GM12878 (cell line): ENCODE results near the gene ZNF726. TPM values are rescaled to one million over a fixed set of nuclear protein-coding genes. Genes with fewer than 3 reads are reported as not detected.

Source experiments
- ATAC-seq: fragments of 200-7000 bp; cut with Tn5 transposase; 3 replicates; pipeline ENCODE4 v1.9.1; 2020; ENCODE audit warnings: mild to moderate bottlenecking, moderate library complexity
- BruUV-seq: library from RNA; stranded (reverse); fragments of 400-500 nt; replicated peaks from 2 replicates; lab custom pipeline; 2021; lab: Mats Ljungman, UMichigan
- CTCF ChIA-PET: fragments of 300-600 bp; sonication (Branson Sonifier 250); formaldehyde crosslinking; extraction: SDS; loops from one replicate; lab custom pipeline; 2021; ENCODE audit warnings: inconsistent platforms; lab: Yijun Ruan, JAX
- POLR2A ChIA-PET: fragments of 350-600 bp; formaldehyde crosslinking; extraction: SDS; loops from one replicate; lab custom pipeline; 2021; ENCODE audit warnings: inconsistent platforms; lab: Charles Lee
- RAD21 ChIA-PET: fragments of 300-600 bp; sonication (Branson Sonifier 250); formaldehyde crosslinking; loops from one replicate; lab custom pipeline; 2023; ENCODE audit warnings: antibody characterized with exemption; ENCODE audit not compliant: unreplicated experiment; lab: Charles Lee
- SMC1A ChIA-PET: fragments of 300-600 bp; sonication (Branson Sonifier 250); formaldehyde crosslinking; loops from one replicate; lab custom pipeline; 2023; ENCODE audit not compliant: unreplicated experiment, uncharacterized antibody; lab: Charles Lee
- DNase-seq: peaks from one replicate; pipeline ENCODE4 v3.0.0-alpha.2; 2011; ENCODE audit warnings: low read depth, low spot score
- FAIRE-seq: peaks from 3 replicates; lab custom pipeline; 2011; peaks lifted over from hg19 to GRCh38; lab: Jason Lieb, UNC
- H2AFZ ChIP-seq: 2 replicates; pipeline ENCODE4 v1.6.0; 2011; ENCODE audit warnings: low read depth, low read length, control low read depth; ENCODE audit not compliant: control insufficient read depth
- H3K27ac ChIP-seq: 2 replicates; pipeline ENCODE4 v1.5.1; 2011; ENCODE audit warnings: control low read depth; ENCODE audit not compliant: control insufficient read depth, insufficient read depth
- H3K27me3 ChIP-seq, 2 experiments: replicated peaks in 1 of 2; 2 replicates each; pipeline versions ENCODE4 v1.6.0 to v1.6.1; 2011; ENCODE audit warnings: low read length in 1 of 2; ENCODE audit not compliant: control insufficient read depth in 2 of 2, insufficient read depth in 2 of 2
- H3K36me3 ChIP-seq, 2 experiments: 2 replicates each; pipeline ENCODE4 v1.5.1; 2011; ENCODE audit warnings: low read length in 1 of 2; ENCODE audit not compliant: control insufficient read depth in 2 of 2, insufficient read depth in 2 of 2
- H3K4me1 ChIP-seq: 2 replicates; pipeline ENCODE4 v1.6.1; 2011; ENCODE audit warnings: mild to moderate bottlenecking, low read length, moderate library complexity, mixed read lengths; ENCODE audit not compliant: control insufficient read depth, insufficient read depth
- H3K4me2 ChIP-seq: 2 replicates; pipeline ENCODE4 v1.6.0; 2011; ENCODE audit warnings: control low read depth; ENCODE audit not compliant: control insufficient read depth, insufficient read depth
- H3K4me3 ChIP-seq: fragments of 200-600 bp; sonication (generic); 2 replicates; pipeline ENCODE4 v1.5.1; 2016
- H3K79me2 ChIP-seq: 2 replicates; pipeline ENCODE4 v1.6.0; 2011; ENCODE audit warnings: low read length; ENCODE audit not compliant: control insufficient read depth, insufficient read depth
- H3K9ac ChIP-seq: 2 replicates; pipeline ENCODE4 v1.8.0; 2011; ENCODE audit warnings: low read length, control low read depth, mixed read lengths; ENCODE audit not compliant: control insufficient read depth, insufficient read depth
- H3K9me3 ChIP-seq: replicated peaks from 3 replicates; pipeline ENCODE4 v1.5.1; 2011; ENCODE audit warnings: mild to moderate bottlenecking, low read length; ENCODE audit not compliant: control insufficient read depth, insufficient read depth
- H4K20me1 ChIP-seq: 2 replicates; pipeline ENCODE4 v1.6.0; 2011; ENCODE audit not compliant: control insufficient read depth, insufficient read depth
- CHD2 ChIP-seq: IDR thresholded peaks from 2 replicates; pipeline ENCODE4 v1.6.1; 2011; ENCODE audit warnings: low read depth, low read length, improper control_type of control experiment, borderline replicate concordance
- EZH2 ChIP-seq: IDR thresholded peaks from 2 replicates; pipeline ENCODE4 v1.6.1; 2012; ENCODE audit warnings: low read depth, mild to moderate bottlenecking, control low read depth, inconsistent platforms, low read length, borderline replicate concordance; ENCODE audit not compliant: control insufficient read depth
- FOS ChIP-seq: IDR thresholded peaks from 3 replicates; pipeline ENCODE4 v1.6.1; 2011; ENCODE audit warnings: borderline replicate concordance; ENCODE audit not compliant: insufficient read length; ENCODE audit errors: extremely low read depth
- HDAC2 ChIP-seq: fragments of 200-600 bp; sonication (generic); IDR thresholded peaks from 2 replicates; pipeline ENCODE4 v1.6.1; 2017
- MYC ChIP-seq: IDR thresholded peaks from 2 replicates; pipeline ENCODE4 v1.6.1; 2011; ENCODE audit warnings: mild to moderate bottlenecking, low read length, moderate library complexity, inconsistent platforms; ENCODE audit not compliant: insufficient read depth, insufficient replicate concordance, insufficient read length, severe bottlenecking
- NBN ChIP-seq: fragments of 450-650 bp; IDR thresholded peaks from 2 replicates; pipeline ENCODE4 v1.6.1; 2016
- NR2C1 ChIP-seq: fragments of 450-650 bp; IDR thresholded peaks from 2 replicates; pipeline ENCODE4 v1.6.1; 2017; ENCODE audit warnings: antibody characterized with exemption, mild to moderate bottlenecking, moderate library complexity
- POLR2AphosphoS5 ChIP-seq: IDR thresholded peaks from 2 replicates; pipeline ENCODE4 v1.6.1; 2011; ENCODE audit warnings: mild to moderate bottlenecking, low read length, inconsistent platforms
- RFX5 ChIP-seq: IDR thresholded peaks from 2 replicates; pipeline ENCODE4 v1.6.1; 2011; ENCODE audit warnings: low read depth, low read length, improper control_type of control experiment
- SMAD5 ChIP-seq: IDR thresholded peaks from 2 replicates; pipeline ENCODE4 v1.6.1; 2016; ENCODE audit warnings: antibody characterized with exemption, low read depth
- SREBF2 ChIP-seq: IDR thresholded peaks from 2 replicates; pipeline ENCODE4 v1.6.1; 2012; ENCODE audit warnings: mild to moderate bottlenecking, low read length
- STAT1 ChIP-seq: fragments of 450-650 bp; conservative IDR thresholded peaks from 2 replicates; pipeline ENCODE4 v1.6.1; 2014; ENCODE audit warnings: antibody characterized with exemption, mild to moderate bottlenecking
- TAF1 ChIP-seq: IDR thresholded peaks from 2 replicates; pipeline ENCODE4 v1.6.1; 2011; ENCODE audit warnings: mild to moderate bottlenecking, low read depth, low read length, borderline replicate concordance
- TBL1XR1 ChIP-seq: IDR thresholded peaks from 2 replicates; pipeline ENCODE4 v1.6.1; 2012; ENCODE audit warnings: low read depth, low read length, improper control_type of control experiment
- ZBED1 ChIP-seq: IDR thresholded peaks from 2 replicates; pipeline ENCODE4 v1.6.1; 2016; ENCODE audit warnings: borderline replicate concordance
- WGBS: methylation state at CpG from one replicate; pipeline ENCODE4 v1.1.6; 2016; ENCODE audit warnings: low lambda C conversion rate; ENCODE audit not compliant: insufficient replicate concordance, insufficient coverage; ENCODE audit errors: missing lambda C conversion rate; 5-methylcytosine and 5-hydroxymethylcytosine counted together
- in situ Hi-C: fragments of 300-500 bp; cut with MboI; formaldehyde crosslinking; loops from 9 replicates; pipeline ENCODE4 v1.14.3; 2018; ENCODE audit warnings: mixed read lengths
- intact Hi-C: fragments of 100-400 bp; cut with micrococcal nuclease; formaldehyde crosslinking; loops from one replicate; pipeline ENCODE4 v1.14.2; 2022; ENCODE audit not compliant: unreplicated experiment
- polyA plus RNA-seq, 11 experiments: library from polyadenylated mRNA; depleted of rRNA in 4 of 11; unstranded in 6 of 11; stranded (reverse) in 5 of 11; fragments of >200 nt; fragmentation: Nextera tagmentation in 4 of 11; fragmentation: Illumina TruSeq in 1 of 11; extraction: Ambion mirVana in 4 of 11; extraction: Trizol in 1 of 11; gene quantifications; 1 replicate in 1 of 11; 2 replicates in 10 of 11; pipeline versions ENCODE4 v1.2.1 to v1.2.3, GENCODE V29; 2011 to 2016; ENCODE audit warnings: inconsistent platforms in 2 of 11, missing spikeins in 2 of 11, low read depth in 1 of 11
- total RNA-seq, 4 experiments: library from RNA; depleted of rRNA in 3 of 4; stranded (reverse); fragments of >200 nt in 3 of 4; fragmentation: Illumina TruSeq in 1 of 4; extraction: Trizol in 1 of 4; gene quantifications; 2 replicates each; pipeline versions ENCODE4 v1.2.1 to v1.2.3, GENCODE V29; 2013 to 2021
- TF ChIP-seq, protein P1 (sequence below): fragments of 450-650 bp; IDR thresholded peaks from 2 replicates; pipeline ENCODE4 v1.6.1; 2016; ENCODE audit warnings: mild to moderate bottlenecking, moderate library complexity, borderline replicate concordance
- TF ChIP-seq, protein P2 (sequence below): IDR thresholded peaks from 2 replicates; pipeline ENCODE4 v1.6.1; 2012; ENCODE audit warnings: low read depth, low read length, improper control_type of control experiment
- TF ChIP-seq, protein P3 (sequence below): fragments of 450-650 bp; formaldehyde crosslinking; IDR thresholded peaks from 2 replicates; pipeline ENCODE4 v1.4.0; 2020; ENCODE audit warnings: mild to moderate bottlenecking, moderate library complexity

ZNF726 gene
- total and polyA plus RNA-seq, 10 of the 15 experiments (the other 5 are each of a cell fraction or from before 2014, with no cell fraction given): 0.69 to 2.3 (median 1.5) TPM

DNA sequence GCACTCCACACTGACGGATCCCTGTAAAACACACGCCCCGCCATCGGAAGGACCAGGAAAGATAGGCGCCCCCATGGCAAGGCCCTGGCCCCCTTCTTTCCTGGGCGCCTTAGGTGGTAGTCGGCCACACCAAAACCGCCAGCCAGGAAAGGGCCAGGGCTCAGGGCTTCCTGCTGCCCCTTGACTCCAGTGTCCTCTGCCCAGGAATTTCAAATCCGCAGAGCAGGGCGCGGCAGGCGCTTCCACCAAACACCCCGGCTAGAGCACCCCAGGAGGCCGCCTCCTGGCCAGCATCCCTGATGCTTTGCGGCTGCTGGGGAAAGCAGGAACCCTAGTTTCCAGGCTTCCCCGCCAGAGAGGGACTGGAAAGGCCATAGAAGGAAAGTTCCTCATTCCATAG, 57.5 kb downstream of the ZNF726 start (continued):
- TF ChIP-seq NBN (no peak), NR2C1 (no peak), HDAC2 (no peak), ZBED1 (no peak), TAF1 (no peak)
- TF ChIP-seq, protein P1, sequence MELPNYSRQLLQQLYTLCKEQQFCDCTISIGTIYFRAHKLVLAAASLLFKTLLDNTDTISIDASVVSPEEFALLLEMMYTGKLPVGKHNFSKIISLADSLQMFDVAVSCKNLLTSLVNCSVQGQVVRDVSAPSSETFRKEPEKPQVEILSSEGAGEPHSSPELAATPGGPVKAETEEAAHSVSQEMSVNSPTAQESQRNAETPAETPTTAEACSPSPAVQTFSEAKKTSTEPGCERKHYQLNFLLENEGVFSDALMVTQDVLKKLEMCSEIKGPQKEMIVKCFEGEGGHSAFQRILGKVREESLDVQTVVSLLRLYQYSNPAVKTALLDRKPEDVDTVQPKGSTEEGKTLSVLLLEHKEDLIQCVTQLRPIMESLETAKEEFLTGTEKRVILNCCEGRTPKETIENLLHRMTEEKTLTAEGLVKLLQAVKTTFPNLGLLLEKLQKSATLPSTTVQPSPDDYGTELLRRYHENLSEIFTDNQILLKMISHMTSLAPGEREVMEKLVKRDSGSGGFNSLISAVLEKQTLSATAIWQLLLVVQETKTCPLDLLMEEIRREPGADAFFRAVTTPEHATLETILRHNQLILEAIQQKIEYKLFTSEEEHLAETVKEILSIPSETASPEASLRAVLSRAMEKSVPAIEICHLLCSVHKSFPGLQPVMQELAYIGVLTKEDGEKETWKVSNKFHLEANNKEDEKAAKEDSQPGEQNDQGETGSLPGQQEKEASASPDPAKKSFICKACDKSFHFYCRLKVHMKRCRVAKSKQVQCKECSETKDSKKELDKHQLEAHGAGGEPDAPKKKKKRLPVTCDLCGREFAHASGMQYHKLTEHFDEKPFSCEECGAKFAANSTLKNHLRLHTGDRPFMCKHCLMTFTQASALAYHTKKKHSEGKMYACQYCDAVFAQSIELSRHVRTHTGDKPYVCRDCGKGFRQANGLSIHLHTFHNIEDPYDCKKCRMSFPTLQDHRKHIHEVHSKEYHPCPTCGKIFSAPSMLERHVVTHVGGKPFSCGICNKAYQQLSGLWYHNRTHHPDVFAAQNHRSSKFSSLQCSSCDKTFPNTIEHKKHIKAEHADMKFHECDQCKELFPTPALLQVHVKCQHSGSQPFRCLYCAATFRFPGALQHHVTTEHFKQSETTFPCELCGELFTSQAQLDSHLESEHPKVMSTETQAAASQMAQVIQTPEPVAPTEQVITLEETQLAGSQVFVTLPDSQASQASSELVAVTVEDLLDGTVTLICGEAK: no peak

DNA sequence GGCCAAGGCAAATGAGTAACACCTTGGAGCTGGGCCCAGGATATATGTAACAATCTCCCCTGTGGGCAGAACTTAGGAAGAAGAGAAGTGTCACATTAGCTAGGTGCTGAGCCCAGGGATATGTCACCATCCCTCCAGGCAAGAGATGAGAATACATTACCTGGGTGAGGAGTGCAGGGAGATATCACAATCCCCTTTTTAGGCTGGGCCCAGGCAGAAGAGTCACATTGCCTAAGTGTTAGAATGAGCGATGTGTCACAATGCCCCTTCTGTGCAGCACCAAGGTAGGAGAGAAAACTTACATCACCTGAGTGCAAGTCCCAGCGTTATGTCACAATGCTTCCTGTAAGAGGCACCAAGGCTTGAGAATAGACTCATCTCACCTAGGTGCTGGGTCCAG, 60.3 kb downstream of the ZNF726 start:
- Histone ChIP-seq H3K27ac (no peak overlapping the region), H3K4me2 (no peak overlapping the region), H3K36me3 (no peaks in the 10 kb centered on the region), H3K9me3 (no peaks in the 10 kb centered on the region; the same call in 2 of the 3 replicates), H3K27me3 (no peaks in the 10 kb centered on the region), H4K20me1 (no peaks in the 10 kb centered on the region), H3K4me1 (no peaks in the 10 kb centered on the region), H2AFZ (no peak overlapping the region), H3K4me3 (no peak overlapping the region), H3K79me2 (no peaks in the 10 kb centered on the region), H3K9ac (no peak overlapping the region)
- BruUV-seq: no TSS peak
- ChIA-PET CTCF (no interaction called here), POLR2A (no interaction called here), SMC1A (no interaction called here), RAD21 (no interaction called here)
- 72% methylated on average over 2 of the region's 2 CpGs for WGBS
- DNase-seq: no peak
- no peak for ATAC-seq
- in situ Hi-C loops (loop anchor here (5.0 kb wide), 1 partner anchor 508 kb away; no protein-coding TSS in a partner anchor), intact Hi-C loops (no loop called here)
- no peak for FAIRE-seq
- TF ChIP-seq CHD2: no peak
- TF ChIP-seq SMAD5: no peak
- no peak for TF ChIP-seq EZH2
- TF ChIP-seq MYC: no peak
- TF ChIP-seq, protein P2, sequence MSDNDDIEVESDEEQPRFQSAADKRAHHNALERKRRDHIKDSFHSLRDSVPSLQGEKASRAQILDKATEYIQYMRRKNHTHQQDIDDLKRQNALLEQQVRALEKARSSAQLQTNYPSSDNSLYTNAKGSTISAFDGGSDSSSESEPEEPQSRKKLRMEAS: no peak
- TF ChIP-seq POLR2AphosphoS5: no peak
- TF ChIP-seq, protein P3, sequence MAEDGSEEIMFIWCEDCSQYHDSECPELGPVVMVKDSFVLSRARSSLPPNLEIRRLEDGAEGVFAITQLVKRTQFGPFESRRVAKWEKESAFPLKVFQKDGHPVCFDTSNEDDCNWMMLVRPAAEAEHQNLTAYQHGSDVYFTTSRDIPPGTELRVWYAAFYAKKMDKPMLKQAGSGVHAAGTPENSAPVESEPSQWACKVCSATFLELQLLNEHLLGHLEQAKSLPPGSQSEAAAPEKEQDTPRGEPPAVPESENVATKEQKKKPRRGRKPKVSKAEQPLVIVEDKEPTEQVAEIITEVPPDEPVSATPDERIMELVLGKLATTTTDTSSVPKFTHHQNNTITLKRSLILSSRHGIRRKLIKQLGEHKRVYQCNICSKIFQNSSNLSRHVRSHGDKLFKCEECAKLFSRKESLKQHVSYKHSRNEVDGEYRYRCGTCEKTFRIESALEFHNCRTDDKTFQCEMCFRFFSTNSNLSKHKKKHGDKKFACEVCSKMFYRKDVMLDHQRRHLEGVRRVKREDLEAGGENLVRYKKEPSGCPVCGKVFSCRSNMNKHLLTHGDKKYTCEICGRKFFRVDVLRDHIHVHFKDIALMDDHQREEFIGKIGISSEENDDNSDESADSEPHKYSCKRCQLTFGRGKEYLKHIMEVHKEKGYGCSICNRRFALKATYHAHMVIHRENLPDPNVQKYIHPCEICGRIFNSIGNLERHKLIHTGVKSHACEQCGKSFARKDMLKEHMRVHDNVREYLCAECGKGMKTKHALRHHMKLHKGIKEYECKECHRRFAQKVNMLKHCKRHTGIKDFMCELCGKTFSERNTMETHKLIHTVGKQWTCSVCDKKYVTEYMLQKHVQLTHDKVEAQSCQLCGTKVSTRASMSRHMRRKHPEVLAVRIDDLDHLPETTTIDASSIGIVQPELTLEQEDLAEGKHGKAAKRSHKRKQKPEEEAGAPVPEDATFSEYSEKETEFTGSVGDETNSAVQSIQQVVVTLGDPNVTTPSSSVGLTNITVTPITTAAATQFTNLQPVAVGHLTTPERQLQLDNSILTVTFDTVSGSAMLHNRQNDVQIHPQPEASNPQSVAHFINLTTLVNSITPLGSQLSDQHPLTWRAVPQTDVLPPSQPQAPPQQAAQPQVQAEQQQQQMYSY (CRISPR knock-in tag): no peak
- no peak for TF ChIP-seq STAT1
- no peak for TF ChIP-seq FOS
- no peak for TF ChIP-seq TBL1XR1
- TF ChIP-seq ZBED1: no peak
- no peak for TF ChIP-seq RFX5
- no peak for TF ChIP-seq SREBF2
